HCT116 (cell line): Measurements from ENCODE around the gene LYRM1. TPM values are rescaled to one million over a fixed set of nuclear protein-coding genes. Genes with fewer than 3 reads are reported as not detected.

ENCODE experiments used
- ATAC-seq: fragments of 200-7000 bp; cut with Tn5 transposase; 2 replicates; pipeline ENCODE4 v1.9.1; 2020; ENCODE audit warnings: mild to moderate bottlenecking, moderate library complexity
- BruUV-seq: library from RNA; stranded (reverse); fragments of 400-500 nt; replicated peaks from 2 replicates; lab custom pipeline; 2021; lab: Mats Ljungman, UMichigan
- CTCF ChIA-PET: fragments of 300-600 bp; sonication (Branson Sonifier 250); formaldehyde crosslinking; loops from one replicate; lab custom pipeline; 2021; ENCODE audit warnings: antibody characterized with exemption; lab: Charles Lee
- POLR2A ChIA-PET: fragments of 300-600, 350-600 bp; sonication (Branson Sonifier 250); formaldehyde crosslinking; loops from one replicate; lab custom pipeline; 2021; ENCODE audit warnings: antibody characterized with exemption; lab: Charles Lee
- RAD21 ChIA-PET, 2 experiments: fragments of 300-600 bp; sonication (Branson Sonifier 250); formaldehyde crosslinking; loops; one replicate each; lab custom pipeline; 2023; ENCODE audit warnings: low total read pairs in 2 of 2; ENCODE audit not compliant: uncharacterized antibody in 2 of 2, unreplicated experiment in 2 of 2, low non-redundant PET in 1 of 2; lab: Charles Lee
- DNase-seq: peaks from one replicate; pipeline ENCODE4 v3.0.0-alpha.2; 2010; ENCODE audit warnings: low read depth, low spot score
- H2AFZ ChIP-seq: fragments of 200-600 bp; shearing (Covaris generic), sonication (generic); 2 replicates; pipeline ENCODE4 v1.6.1; 2017; ENCODE audit warnings: low read depth, mixed run types, mixed read lengths, antibody characterized with exemption, low read length; ENCODE audit not compliant: poor library complexity, severe bottlenecking
- H3K27ac ChIP-seq: 2 replicates; pipeline ENCODE4 v1.5.1; 2012; ENCODE audit warnings: low read depth, low read length
- H3K27me3 ChIP-seq: fragments of 200-600 bp; sonication (generic); 2 replicates; pipeline ENCODE4 v1.6.1; 2016; ENCODE audit warnings: mixed run types, low read length, mixed read lengths; ENCODE audit not compliant: insufficient read depth
- H3K36me3 ChIP-seq, 2 experiments: fragments of 200-500 bp in 1 of 2; fragments of 200-600 bp in 1 of 2; sonication (Bioruptor generic) in 1 of 2; sonication (generic) in 1 of 2; 2 replicates each; pipeline versions ENCODE4 v1.5.1 to v1.6.1; 2014 to 2016; ENCODE audit warnings: low read length in 2 of 2, inconsistent platforms in 1 of 2, mixed read lengths in 1 of 2, mixed run types in 1 of 2; ENCODE audit not compliant: insufficient read depth in 2 of 2, control insufficient read depth in 1 of 2
- H3K4me1 ChIP-seq, 2 experiments: fragments of 200-600 bp in 1 of 2; sonication (generic) in 1 of 2; 2 replicates each; pipeline versions ENCODE4 v1.5.1 to v1.6.1; 2012 to 2017; ENCODE audit warnings: low read length in 2 of 2, inconsistent platforms in 1 of 2, mild to moderate bottlenecking in 1 of 2, mixed read lengths in 1 of 2, mixed run types in 1 of 2, moderate library complexity in 1 of 2; ENCODE audit not compliant: insufficient read depth in 2 of 2, control insufficient read depth in 1 of 2
- H3K4me2 ChIP-seq: fragments of 200-600 bp; sonication (generic); 2 replicates; pipeline ENCODE4 v1.6.1; 2017; ENCODE audit warnings: mixed run types, low read length, mixed read lengths
- H3K4me3 ChIP-seq, 2 experiments: fragments of 200-600 bp in 1 of 2; sonication (generic) in 1 of 2; replicated peaks in 1 of 2; 2 replicates each; pipeline ENCODE4 v1.5.1; 2011 to 2016; ENCODE audit warnings: low read length in 2 of 2, control low read depth in 1 of 2, low read depth in 1 of 2, mild to moderate bottlenecking in 1 of 2, mixed read lengths in 1 of 2, mixed run types in 1 of 2
- H3K79me2 ChIP-seq: fragments of 200-600 bp; sonication (generic); 2 replicates; pipeline ENCODE4 v1.6.1; 2017; ENCODE audit warnings: mild to moderate bottlenecking, mixed run types, low read length, moderate library complexity, mixed read lengths; ENCODE audit not compliant: insufficient read depth
- H3K9ac ChIP-seq: fragments of 200-600 bp; sonication (generic); 2 replicates; pipeline ENCODE4 v1.6.1; 2016; ENCODE audit warnings: low read length, mixed read lengths
- H3K9me2 ChIP-seq: fragments of 200-600 bp; sonication (generic), shearing (Covaris generic); 2 replicates; pipeline ENCODE4 v1.6.1; 2017; ENCODE audit warnings: mixed run types, mild to moderate bottlenecking, moderate library complexity; ENCODE audit not compliant: insufficient read depth
- H3K9me3 ChIP-seq, 2 experiments: fragments of 200-500 bp in 1 of 2; fragments of 200-600 bp in 1 of 2; sonication (Bioruptor generic) in 1 of 2; sonication (generic) in 1 of 2; 2 replicates each; pipeline ENCODE4 v1.6.1; 2014 to 2017; ENCODE audit warnings: low read length in 2 of 2, mixed read lengths in 2 of 2, inconsistent platforms in 1 of 2, low read depth in 1 of 2, mild to moderate bottlenecking in 1 of 2, mixed run types in 1 of 2, moderate library complexity in 1 of 2; ENCODE audit not compliant: control insufficient read depth in 1 of 2, insufficient read depth in 1 of 2
- H4K20me1 ChIP-seq: fragments of 200-600 bp; sonication (generic), shearing (Covaris generic); 2 replicates; pipeline ENCODE4 v1.6.1; 2017; ENCODE audit warnings: mixed run types, mild to moderate bottlenecking, moderate library complexity; ENCODE audit not compliant: insufficient read depth
- CEBPB ChIP-seq: IDR thresholded peaks from 2 replicates; pipeline ENCODE4 v1.6.1; 2012; ENCODE audit warnings: low read depth
- EZH2 ChIP-seq: fragments of 200-600 bp; sonication (generic); IDR thresholded peaks from 2 replicates; pipeline ENCODE4 v1.6.1; 2017; ENCODE audit warnings: antibody characterized with exemption, mixed run types
- FOSL1 ChIP-seq: IDR thresholded peaks from 2 replicates; pipeline ENCODE4 v1.6.1; 2012; ENCODE audit warnings: low read depth
- SP1 ChIP-seq: IDR thresholded peaks from 2 replicates; pipeline ENCODE4 v1.6.1; 2012; ENCODE audit warnings: low read depth
- ZNF274 ChIP-seq: fragments of 200-500 bp; sonication (Bioruptor generic); IDR thresholded peaks from 2 replicates; pipeline ENCODE4 v1.6.1; 2014; ENCODE audit warnings: mild to moderate bottlenecking, low read depth, low read length, inconsistent platforms
- intact Hi-C: fragments of 100-400 bp; cut with micrococcal nuclease; formaldehyde crosslinking; loops from 2 replicates; pipeline ENCODE4 v1.10.0; 2022
- total RNA-seq: library from RNA; stranded (reverse); gene quantifications from one replicate; pipeline ENCODE4 v1.2.1, GENCODE V29; 2021; ENCODE audit not compliant: unreplicated experiment
- TF ChIP-seq, protein P1 (sequence below): IDR thresholded peaks from 2 replicates; pipeline ENCODE4 v1.6.1; 2011; ENCODE audit warnings: mild to moderate bottlenecking, low read length, moderate library complexity; ENCODE audit not compliant: insufficient replicate concordance; ENCODE audit errors: extremely low read depth

The LYRM1 gene
- total RNA-seq, 1 experiment from 2014 or later, result 26.7 TPM

DNA sequence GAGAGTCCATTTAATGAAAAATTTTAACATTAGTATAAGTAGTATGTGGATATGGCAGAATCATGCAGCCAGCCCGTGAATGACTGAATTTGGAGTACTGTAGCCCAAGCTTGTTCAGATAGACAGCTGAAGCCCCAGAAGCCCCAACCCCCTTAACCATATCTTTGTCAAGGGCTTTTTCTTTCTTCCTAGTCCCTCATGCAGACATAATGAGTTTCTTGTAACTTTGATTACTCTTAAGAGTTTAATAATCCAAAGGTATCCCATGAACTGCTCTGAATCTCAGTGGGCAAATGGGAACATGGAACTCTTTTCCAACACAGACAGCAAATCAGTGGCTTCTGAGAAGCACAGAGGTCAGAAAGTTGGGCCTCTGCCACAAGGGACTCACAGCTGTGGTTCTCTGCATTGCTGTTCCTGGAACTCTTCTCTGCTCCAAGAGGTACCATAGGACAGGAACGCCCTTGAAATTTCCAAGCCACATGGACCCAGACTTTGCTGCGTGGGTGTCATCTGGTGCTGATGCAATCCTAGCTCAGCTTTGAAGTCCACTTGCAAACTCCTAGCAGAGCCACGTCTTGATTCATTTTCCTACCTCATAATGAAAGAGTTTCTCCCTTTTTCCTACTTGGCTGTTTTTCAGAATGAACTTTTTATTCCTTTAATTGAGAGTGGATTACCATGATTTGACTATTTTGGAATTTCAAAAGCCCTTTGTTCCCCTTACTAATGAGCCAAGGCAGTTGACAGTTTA is 18.1 kb downstream of the LYRM1 start (continued):
- TF ChIP-seq, protein P1, sequence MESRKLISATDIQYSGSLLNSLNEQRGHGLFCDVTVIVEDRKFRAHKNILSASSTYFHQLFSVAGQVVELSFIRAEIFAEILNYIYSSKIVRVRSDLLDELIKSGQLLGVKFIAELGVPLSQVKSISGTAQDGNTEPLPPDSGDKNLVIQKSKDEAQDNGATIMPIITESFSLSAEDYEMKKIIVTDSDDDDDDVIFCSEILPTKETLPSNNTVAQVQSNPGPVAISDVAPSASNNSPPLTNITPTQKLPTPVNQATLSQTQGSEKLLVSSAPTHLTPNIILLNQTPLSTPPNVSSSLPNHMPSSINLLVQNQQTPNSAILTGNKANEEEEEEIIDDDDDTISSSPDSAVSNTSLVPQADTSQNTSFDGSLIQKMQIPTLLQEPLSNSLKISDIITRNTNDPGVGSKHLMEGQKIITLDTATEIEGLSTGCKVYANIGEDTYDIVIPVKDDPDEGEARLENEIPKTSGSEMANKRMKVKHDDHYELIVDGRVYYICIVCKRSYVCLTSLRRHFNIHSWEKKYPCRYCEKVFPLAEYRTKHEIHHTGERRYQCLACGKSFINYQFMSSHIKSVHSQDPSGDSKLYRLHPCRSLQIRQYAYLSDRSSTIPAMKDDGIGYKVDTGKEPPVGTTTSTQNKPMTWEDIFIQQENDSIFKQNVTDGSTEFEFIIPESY, result no peak
- TF ChIP-seq ZNF274, result no peak

DNA sequence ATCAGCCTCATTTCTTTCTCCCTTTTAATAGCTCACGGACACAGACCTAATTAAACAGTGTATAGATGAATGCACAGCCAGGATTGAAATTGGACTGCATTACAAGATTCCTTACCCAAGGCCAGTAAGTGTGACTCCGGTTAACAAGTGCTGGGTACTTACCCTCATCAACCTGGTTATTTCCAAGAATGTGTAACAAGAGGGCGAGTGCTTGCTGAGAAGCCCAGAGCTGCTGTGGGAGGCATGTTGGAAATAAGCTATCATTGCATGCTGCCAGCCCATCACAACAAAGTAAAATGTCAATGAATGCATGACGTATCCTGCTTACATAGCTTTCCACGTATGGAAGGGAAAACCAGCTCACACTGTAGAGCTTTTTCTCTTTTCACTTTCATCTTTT is 19.5 kb downstream of the LYRM1 start:
- Histone ChIP-seq H3K4me2 (no peak overlapping the region), H3K79me2 (no peaks in the 10 kb centered on the region), H3K4me1 (peaks cover 5 to 6% of the 10 kb centered on the region in 2 experiments; a peak in 3 of 4 replicates), H4K20me1 (no peaks in the 10 kb centered on the region), H3K4me3 (no peak overlapping the region), H3K36me3 (0 out of 4 replicates have a peak, but pooled peaks cover 0 to 3% of the 10 kb centered on the region in 2 experiments), H3K9me2 (no peaks in the 10 kb centered on the region), H2AFZ (no peak overlapping the region), H3K27ac (no peak overlapping the region), H3K9ac (no peak overlapping the region), H3K9me3 (no peaks in the 10 kb centered on the region), H3K27me3 (no peaks in the 10 kb centered on the region)
- ChIA-PET RAD21 (no interaction called here), POLR2A (interaction anchor here (0.8 kb wide), 1 partner anchor 11 kb away, joined by 3 read pairs; no protein-coding TSS in a partner anchor), CTCF (interaction anchor here (0.9 kb wide), 1 partner anchor 20 kb away, joined by 5 read pairs; the partner anchor contains the start of genes DCUN1D3 and LYRM1)
- intact Hi-C loops, result no loop called here
- TF ChIP-seq CEBPB (no peak), FOSL1 (no peak), SP1 (no peak), EZH2 (no peak)
- ATAC-seq, result no peak
- DNase-seq, result no peak
- no TSS peak for BruUV-seq
